NCI-H226 (cell line): ENCODE data around the gene RIPOR3.
"Not testable (repeated sequence)": the region's sequence is repeated elsewhere in the genome, so short reads cannot be mapped to it uniquely, and the experiment has no call there.

Experiments used
- DNase-seq: peaks from one replicate; pipeline ENCODE4 v3.0.0-alpha.2; 2015

RIPOR3 gene

DNA sequence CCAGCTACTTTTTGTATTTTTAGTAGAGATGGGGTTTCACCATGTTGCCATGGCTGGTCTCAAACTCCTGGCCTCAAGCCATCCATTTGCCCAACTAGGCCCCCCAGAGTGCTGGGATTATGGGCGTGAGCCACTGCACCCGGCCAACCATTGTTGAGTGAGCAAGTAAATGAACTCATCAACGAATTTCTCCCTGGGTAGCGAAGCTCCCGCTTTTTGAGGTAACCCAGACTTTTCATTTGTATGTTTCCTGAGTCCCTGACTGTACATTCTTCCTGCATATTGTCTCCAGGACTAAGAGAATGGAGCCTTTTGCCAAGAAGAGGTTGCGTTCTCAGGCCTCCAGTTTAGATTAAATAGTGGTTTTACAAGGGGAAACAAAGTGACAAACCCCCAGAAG, 36.4 kb downstream of the RIPOR3 start:
- no peak for DNase-seq

DNA sequence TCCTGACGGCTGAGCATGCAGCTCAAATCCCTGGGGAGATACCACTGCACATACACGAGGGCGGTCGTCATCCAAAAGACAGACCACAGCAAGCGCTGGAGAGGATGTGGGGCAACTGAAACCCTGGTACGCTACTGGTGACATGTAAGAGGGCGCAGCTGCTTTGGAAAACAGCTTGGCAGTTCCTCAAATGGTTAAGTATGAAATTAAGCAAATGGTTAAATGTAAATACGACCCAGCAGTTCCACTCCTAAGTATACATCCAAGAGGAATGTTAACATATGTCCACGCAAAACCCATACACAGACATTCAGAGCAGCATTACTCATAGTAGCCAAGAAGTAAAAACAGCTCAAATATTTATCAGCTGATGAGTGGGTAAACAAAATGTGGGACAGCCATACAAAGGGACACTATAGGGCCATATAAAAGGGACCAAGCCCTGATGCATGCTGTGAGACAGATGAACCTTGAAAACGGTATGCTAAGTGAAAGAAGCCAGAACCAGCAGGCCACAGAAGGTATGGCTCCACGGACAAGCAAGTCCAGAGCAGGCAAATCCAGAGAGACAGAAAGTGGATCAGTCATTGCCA, 38.5 kb downstream of the RIPOR3 start:
- no peak for DNase-seq

DNA sequence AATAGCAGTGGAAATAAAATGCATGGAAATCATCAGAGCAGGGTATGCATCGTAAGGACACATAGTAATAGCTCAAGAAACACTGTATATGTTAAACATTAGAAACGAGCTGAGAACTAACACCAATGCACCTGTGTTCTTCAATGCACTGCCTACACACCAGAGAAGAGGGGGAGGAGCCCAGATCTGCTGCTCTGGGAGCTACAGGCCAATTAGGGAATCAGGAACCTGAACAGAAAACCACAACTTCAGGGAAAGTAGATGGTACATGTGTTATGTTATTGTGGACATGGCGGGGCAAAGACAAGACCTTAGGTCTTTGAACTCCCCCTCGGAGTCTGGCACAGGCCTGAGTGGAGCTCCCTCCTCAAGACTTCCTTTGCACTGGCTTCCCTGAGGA, 39.7 kb downstream of the RIPOR3 start:
- DNase-seq: no peak

DNA sequence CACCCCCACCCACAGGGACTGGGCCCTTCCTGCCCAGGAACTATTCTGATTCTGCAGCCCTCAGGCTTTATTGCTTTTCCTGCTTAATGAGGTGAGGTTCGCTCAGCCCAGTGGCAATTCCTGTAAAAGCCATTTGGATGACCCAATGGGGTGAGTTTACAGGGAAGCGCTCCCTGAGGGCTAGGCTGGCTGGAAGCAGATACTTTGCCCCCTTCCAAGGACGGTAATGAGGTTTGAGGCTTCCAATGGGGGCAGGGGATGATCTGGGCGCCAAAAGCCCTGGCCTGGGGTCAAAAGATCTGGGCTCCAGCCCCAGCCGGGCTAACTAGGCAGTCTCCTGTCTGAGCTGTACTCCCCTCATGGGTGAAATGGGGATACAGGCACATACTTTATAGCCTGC, 41.8 kb downstream of the RIPOR3 start:
- no peak for DNase-seq

DNA sequence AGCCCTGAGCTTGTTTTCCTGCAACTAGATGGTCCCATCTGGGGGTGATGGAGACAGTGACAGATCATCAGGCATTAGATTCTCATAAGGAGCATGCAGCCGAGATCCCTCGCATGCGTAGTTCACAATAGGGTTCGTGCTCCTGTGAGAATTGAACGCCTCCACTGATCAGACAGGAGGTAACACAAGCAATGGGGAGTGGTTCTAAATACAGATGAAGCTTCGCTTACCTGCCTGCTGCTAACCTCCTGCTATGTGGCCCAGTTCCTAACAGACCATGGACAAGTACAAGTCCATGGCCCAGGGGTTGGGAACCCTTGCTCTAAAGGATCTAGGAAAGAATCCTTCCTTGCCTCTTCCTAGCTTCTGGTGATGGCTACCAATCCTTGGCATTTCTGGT, 42.7 kb downstream of the RIPOR3 start:
- no peak for DNase-seq

DNA sequence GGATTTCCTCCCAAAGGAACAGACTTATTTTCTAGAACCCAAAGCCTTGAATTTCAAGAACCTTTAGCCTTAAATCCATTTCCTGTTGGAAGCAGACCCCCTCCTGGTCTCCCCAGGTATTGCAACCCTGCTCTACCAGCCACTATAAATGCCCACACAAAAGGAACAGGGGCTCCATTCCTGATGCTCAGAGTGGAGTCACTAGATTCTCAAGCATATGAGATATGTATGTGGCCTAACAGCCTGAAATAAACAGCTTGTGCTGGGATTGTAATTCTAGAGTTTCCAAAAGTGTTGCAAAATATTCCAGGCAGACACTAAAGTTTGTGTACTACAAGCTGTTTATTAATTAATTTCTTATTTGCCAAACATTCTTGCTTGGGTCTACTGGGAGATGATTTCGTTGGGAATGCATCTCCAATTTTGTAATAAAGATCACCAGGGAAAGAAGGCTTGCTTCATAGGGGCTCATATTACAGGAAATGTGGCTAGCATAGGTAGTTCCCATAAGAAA, 44.8 kb downstream of the RIPOR3 start:
- peak; percentile 63 for DNase-seq

DNA sequence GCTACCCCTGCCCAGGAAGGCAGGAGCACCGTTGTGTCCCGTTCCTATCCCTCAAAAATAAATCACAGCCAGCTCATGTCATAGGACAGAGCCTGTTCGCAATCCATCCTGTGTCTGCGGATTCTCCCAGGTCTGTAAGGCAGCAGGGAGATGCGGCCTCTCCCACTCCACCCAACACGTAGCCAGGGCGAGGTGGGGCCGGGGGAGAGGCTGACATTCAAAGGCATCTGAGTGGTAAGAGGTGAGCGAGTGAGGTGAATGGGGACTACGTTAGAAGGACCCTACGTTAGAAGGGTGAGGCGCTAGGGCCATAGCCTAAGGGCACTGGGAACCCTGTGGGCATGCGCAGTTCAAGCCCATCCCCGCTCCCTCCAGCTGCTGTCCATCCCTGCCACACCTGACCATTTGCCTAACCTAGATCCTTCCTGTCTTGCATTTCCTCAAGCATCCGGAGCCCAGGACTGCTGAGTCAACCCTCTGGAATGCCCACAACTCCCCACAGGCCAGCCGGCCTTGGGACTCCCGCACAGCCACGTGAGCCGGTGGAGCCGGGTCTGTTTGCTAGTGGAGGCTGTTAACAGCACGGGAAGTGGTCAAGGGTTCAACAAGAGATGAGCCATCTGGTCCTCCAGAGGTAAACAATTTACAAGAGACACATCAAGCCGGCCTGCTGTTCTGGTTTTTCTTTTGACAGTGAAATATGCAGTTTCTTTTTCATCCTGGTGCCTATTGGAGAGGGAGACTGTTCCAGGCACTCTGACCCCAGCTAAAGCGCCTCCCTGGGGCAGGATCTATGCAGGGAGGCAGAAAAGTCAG, 45.9 kb downstream of the RIPOR3 start:
- peak; percentile 100 for DNase-seq

DNA sequence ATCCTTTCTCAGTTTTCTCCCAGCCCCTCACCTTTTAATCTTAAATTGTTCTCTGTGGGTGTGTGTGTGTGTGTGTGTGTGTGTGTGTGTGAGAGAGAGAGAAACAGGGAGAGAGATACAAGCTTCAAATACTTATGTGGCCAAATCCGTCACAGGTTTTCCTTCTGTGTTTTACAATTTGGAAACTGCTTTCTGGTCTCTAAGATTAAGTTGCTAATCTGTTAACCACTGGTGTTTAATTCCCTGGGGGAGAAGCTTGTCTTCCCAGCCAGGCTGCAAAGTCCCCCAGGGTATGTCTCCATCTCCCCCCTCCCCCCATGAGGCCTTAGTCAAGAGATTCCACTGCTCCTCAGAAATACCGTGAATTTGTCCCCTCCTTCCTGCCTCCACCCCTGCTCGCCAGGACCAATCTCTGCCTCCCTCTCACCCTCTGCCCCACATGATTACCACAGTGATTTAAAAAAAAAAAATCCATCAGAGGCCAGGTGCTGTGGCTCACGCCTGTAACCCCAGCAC, 49.0 kb downstream of the RIPOR3 start:
- no peak for DNase-seq

DNA sequence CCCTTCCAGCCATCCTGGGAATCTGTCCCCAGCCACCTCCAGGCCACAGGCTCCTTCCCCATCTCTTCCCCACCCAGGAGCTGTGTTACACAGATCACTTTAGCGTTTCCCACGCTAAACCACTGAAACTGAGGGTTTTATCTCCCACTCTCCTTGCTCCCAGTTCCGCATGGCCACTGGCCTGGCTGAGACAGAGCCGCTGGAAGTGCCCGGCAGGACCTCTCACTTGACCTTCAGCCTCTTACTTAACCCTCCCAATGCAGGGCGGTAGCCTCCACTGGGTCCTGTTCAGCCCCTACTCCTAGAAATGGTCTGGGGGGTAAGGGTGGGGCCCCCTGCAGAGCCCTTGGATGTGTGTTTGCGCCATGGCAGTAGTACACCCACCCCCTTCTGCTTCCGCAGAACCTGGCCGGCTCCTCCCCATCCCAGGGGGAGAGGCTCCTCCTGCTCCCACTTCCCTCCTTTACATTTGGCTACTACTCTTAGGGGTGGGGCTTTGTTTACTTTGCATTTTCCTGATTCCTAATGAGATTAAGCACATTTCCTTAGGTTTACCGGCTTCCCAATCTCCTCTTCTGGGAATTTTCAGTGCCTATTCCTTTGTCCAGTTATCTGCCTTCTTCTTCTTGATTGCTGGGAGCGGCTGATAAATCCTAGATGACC, 49.6 kb downstream of the RIPOR3 start:
- DNase-seq: not testable (repeated sequence)

DNA sequence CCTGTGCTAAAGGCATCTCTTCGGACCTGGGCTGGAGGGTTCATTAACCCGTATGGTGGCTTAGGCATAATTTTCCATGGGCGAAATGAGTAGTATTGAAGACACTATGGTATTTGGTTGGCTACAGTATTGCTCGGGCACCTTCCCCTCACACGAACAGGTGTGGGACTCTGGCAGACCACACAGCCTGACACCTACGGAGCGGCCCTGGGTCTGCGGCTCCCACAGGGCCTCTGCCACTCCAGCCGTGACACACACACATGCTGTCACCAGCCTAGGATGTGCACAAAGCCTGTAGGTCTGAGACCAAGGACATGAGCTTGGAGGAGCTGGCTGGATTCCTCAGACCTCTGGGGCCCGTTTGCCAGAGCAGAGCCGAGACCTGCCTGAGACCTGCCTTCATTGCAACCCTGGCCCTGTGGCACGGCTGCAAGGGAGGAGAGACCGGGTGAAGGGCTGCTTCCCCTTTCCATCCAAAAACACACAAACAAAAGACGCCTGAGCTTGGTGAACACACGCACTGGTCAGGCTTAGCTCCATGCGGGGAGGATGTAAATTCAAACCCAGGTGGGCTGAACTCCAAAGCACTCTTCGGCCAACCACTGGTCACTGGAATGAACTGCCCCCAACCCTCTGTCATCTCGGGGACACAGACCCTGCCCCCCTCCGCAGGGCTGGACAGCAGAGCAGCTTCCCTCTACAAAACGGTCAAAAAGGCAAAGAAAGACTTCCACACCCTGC, 51.2 kb downstream of the RIPOR3 start:
- DNase-seq: not testable (repeated sequence)

DNA sequence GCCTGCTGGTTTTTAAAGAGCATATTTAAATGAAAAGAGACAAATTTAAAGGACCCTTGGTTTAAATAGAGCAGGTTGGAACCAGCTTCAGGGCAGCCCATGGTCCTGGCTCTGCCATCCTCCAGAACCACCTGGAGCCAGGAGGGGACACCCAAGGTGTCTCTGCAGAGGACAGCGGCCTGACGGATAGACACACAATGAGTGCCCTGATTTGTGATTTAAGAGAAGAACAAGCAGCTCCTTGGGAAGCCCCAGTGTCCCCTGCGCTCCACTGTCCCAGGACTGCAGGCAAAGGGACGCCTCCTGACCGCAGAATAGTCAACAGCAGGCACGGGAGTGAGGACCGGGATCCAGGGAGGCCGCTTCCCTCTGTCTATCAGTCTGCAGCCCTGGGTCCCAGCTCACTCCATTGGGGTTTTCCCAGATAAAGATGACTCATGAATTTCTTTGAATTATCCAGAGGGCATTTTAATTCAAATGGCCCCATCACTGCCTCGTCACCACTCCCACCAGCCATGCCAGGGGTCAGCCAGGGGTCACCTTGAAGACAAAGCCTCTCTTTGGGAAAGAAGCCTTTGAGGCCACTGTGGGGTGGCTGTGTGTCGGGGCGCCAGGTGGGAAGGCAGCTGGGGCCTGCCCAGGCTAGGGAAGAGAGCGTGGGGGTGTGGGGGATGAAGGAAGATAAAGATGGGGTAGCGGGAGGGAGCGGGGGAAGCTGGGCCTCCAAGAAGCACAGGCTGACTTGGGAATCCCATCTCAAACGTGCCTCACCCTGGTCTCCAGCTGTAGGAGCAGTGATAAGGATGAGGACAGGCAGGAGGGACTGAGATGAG, 53.1 kb downstream of the RIPOR3 start:
- DNase-seq: peak; percentile 73

DNA sequence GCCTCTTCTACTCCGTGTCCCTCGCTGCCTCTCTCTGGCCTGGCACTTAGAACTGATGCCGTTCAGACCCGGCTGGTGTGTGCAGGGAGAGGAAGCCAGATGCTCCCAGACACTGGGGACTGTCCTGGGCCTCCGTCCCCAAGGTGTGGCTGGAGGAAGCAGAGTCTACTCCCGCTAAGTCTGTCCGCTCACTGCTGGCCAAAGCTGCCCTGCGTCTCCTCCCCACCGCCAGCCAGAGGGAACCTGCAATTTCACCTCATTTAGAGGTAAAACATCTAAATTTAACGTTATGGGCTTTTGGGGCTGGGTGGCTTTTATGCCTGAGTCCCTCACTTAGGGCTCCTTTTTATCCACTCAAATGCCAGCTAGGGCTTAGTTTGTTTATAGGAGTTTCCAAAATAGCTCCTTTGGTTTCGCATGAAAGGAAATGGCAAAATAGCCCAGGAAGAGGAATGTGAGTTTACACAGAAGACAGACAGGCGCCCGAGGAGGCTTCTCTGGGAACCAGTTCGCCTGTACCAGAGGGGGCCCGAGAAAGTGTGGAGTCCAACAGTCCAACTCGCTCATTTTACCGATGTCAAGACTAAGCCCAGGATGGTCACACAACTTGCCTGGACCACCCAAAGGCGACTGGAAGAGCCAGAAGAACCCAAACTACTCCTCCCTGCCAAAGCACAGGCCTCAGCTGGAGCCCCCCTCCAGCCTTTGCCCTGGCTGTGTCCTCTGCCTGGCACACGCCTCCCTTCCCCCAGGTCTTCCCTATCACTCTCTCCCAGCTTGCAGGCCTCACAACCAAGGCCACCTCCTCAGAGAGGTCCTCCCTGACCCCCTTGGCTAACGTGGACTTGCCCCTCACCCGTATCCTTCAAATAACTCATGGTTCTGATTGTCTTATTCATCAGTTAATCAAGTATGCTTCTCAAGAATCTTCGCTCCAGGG, 54.5 kb downstream of the RIPOR3 start:
- DNase-seq: no peak

DNA sequence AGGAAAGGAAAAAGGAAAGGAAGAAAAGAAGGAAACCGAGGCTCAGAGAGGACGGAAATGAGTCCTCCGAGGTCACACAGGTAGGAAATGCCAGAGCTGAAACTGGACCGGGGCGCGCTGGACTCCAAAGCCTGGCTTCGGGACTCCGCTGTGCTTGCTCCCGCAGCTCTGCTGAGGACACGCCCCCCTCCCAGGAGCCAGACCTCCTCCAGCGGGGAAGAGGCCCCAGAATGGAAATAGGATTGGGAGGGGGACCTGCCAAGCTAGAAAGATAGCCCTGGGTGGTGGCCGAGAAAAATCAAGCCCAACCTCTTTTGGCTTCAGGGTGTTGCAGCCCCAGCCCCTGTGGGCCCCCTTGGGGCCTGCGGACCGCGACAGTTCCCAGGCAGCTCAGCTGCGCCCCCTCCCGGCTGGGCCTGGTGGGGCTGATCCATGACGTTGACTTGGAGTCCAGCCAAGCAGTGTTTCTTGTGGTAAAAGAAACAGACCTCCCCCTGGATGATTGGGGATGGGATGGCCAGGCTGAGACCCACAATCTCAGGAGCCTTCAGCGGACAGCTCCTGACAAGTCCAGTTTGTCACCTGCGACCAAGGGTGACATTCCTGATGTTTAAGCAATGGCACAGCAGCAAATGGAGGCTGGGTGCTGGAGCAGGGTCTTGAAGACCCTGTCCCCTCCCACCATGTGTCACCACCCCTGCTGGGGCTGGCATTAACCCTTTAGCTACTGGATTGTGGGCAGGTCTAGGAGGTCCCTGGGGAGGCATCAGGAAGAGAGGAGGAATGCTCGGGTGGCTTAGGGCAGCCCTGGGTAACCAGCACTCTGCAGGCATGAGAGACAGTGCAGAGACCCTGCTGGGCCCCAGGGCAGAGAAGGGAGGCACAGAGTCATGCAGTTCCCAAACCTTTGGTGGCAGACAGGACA, 55.4 kb downstream of the RIPOR3 start:
- DNase-seq: peak; percentile 57

DNA sequence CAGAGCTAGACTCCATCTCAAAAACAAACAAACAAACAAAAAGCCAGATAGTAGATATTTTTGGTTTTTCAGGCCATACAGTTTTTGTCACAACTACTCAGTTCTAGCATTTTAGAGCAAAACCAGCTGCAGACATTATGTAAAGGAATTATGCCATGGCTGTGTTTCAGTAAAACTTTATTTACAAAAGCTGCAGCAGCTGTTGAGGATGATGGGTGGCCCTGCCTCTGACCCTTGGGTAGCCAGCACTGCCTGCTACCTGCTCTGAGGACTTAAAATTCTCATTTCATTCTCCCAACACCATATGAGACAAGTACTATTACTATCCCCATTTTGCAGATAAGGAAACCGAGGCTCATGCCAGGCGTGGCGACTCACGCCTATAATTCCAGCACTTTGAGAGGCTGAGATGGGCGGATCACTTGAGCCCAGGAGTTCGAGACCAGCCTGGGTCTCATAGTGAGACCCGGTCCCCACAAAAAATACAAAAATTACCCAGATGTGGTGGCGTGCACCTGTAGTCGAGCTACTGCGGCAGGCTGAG, 56.3 kb downstream of the RIPOR3 start:
- DNase-seq: no peak

DNA sequence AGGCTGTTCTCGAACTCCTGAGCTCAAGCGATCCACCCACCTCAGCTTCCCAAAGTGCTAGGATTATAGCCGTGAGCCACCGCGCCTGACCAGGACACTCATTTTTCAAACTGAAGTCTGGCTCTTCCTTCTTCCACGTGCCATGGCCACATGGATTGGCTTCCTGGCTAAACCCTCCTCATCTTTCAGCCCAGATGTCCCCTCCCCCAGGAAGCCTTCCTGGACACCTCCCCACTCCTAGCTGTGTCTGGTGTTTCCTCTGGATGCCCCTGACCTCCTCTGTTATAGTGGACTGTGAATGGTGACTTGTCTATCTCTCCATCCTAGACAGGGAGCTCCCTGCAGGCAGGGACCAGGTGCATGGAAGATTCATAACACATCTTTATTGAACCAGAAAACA, 57.2 kb downstream of the RIPOR3 start:
- DNase-seq: no peak

DNA sequence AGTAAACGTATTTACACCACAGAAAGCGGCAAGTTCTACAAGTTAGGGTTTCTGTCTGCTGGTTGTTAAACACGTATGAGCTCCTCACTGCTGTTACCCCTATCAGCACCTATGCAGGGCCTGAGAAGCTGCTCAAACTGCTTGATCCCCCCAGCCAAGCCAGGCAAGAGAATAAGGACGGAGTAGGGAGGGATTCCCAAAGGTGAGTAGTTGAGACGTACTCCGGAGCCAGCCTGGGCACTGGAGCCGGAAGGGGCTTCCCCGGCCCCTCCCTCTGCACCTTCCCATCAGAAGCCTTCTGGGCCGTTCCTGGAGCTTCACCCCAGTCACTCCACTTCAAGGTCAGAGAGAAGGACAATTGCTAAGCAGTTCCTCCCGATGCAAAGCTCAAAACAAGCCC, 58.0 kb downstream of the RIPOR3 start:
- no peak for DNase-seq

DNA sequence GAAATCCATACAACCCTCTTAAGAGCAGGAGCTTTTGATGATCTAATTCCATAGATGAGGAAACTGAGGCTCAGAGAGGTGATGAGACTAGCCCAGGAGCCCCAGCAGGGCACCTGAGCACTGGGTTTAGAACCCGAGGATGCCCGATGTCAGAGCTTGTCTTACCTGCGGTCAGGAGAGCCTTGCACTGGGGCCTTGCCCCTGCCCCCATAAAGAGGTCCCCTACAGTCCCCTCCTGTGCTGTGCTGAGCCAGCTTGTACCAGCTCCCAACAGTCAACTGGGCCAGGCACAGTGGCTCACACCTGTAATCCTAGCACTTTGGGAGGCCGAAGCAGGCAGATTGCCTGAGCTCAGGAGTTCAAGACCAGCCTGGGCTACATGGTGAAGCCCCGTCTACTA, 58.6 kb downstream of the RIPOR3 start:
- no peak for DNase-seq

DNA sequence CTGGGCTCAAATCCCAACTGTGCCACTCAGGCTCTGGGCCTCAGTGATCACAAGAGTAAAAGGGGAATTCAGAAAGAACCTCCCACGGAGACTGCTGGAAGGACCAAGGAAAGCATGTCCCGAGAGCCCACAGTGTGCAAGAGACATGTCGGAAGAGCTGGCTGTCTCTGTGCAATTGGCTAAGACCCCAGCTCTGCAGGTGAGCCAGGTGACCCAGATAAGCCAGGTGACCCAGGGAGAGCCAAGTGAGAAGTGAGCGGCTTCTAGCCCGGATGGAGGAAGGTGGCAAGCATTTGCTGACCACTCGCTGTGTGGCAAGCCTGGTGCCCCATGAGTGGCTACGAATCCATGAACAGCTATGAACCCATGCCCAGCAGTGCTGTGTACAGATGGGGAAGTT, 59.1 kb downstream of the RIPOR3 start:
- no peak for DNase-seq

DNA sequence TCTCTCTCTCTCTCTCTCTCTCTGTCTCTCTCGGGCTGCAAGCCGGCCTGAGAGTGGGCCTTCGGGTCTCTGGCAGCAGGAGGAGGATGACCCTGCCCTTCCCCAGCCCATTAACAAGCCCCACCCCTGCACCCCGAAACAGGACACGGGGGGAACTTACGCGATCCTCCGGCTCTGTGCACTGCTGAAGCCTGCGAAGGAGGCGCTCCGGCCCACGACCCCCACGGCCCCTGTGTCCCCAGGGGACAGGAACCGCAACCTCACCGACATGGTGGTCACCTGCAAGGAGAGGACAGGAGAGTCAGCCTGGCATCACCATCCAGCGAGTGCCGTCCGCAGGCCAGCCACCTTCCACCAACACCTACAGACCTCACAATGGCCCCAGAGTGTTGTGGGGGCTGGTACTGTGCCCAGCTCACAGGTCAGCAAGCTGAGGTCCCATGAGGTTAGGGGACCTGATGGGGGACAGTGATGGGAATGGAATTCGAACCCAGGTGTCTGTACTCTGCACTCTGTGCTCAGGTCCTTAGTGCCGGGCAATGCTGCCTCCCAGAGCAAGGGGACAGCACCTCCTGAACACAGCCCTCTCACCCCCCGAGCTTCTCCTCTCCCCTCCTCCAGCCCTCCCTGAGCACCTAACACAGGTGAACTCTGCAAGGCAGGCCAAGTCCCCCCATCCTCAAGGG, 60.6 kb downstream of the RIPOR3 start:
- DNase-seq: no peak
